GM20000 (cell line): ENCODE results near the gene GPR12.
"Not testable (repeated sequence)": the region's sequence is repeated elsewhere in the genome, so short reads cannot be mapped to it uniquely, and the experiment has no call there.

Experiments used
- DNase-seq: peaks from one replicate; pipeline ENCODE4 v3.0.0; 2012; ENCODE audit warnings: low spot score
- CTCF ChIP-seq: IDR thresholded peaks from 2 replicates; pipeline ENCODE4 v1.5.1; 2012; ENCODE audit warnings: mild to moderate bottlenecking, control low read depth; ENCODE audit errors: extremely low read depth, missing control alignments

GPR12 gene

GRCh38 chr13:26747706-26748105, 12.9 kb downstream of the GPR12 start:
- DNase-seq: no peak
- no peak for TF ChIP-seq CTCF

DNA sequence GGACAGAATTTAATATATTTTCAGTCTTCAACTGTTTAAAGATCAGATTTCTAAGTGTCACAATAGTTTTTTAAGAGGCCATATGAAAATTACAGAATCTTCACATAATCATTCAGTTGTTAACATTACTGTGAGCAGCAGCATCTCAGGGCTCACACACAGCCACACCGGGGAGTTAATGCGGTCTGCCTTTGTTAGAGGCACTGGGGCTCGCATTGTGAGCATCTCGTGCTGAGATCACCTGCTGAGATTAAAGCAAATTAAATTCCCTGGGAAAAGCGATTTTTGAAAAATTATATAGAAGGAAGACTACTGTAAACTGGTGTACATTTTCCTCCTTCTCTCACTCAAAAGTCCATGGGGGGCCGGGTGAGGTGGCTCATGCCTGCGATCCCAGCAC, 16.6 kb downstream of the GPR12 start:
- TF ChIP-seq CTCF: no peak

DNA sequence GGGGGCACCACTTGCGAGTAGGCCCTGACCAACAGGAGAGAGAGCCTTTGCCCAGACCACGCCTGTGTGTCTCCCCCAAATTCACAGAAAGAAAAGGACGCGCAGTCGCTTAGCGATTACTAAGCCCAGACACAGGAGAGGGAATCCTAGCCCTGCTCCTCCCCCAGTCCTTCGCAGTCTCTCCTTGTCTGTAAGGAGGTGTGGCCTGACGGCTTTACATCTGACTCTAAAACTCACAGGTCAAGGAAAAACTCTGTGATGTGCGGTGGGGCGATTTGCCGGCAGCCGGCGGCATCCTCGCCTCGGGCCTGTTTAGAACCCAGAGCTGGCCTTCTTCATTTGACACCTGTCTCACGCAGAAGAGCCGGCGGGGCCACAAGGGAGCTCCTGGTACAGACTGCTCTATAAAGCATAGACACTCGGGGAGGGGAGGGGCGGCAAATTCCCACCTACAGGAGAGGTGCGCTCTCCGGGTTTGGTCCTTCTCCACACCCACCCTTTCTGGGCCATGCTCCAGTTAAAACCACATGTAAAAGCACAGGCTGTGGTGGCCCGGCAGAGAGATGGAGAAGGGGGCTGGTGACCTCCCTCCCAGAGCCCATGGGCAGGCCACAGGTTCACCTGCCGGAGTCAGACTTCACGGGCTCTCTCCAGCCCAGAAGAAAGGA, 17.8 kb downstream of the GPR12 start:
- TF ChIP-seq CTCF: no peak
- no peak for DNase-seq

More for the DNA sequence above, 16.6 kb downstream of the GPR12 start:
- DNase-seq: no peak

- TF ChIP-seq CTCF: no peak
These were observed 24.9 kb downstream of the GPR12 start for GRCh38 chr13:26735677-26736076.

GRCh38 chr13:26727633-26728032, 33.0 kb downstream of the GPR12 start:
- TF ChIP-seq CTCF: no peak
- no peak for DNase-seq

More at GRCh38 chr13:26735677-26736076, 24.9 kb downstream of the GPR12 start:
- no peak for DNase-seq

DNA sequence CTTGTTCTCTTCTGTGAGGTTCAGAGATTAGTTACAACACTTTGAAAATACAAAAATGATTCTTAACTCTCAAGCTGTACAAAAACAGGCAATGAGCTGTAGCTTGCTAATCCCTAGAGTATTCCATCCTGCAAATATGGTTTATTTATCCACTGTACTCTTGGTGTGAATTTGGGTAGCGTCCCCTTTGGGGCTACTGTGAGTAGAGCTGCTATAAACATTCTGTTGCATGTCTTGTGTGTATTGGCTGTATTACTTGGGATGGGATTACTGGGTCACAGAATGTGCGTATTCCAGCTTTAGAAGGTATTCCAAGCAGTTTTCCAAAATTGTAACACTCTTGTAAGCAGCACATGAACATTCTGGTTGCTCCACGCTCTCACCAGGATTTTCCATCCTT, 33.5 kb downstream of the GPR12 start:
- no peak for TF ChIP-seq CTCF

DNA sequence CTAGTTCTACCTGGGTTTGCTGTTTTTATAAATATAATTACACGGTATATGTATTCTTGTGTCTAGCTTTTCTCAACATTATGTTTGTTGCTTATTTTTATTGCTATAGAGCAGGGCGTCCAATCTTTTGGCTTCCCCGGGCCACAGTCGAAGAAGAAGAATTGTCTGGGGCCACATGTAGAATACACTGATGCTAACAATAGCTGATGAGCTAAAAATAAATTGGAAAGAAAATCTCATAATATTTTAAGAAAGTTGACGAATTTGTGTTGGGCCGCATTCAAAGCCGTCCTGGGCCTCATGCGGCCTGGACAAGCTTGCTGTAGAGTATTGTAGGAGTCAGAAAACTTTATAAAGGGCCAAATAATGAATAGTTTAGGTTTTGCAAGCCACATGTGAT, 33.9 kb downstream of the GPR12 start:
- TF ChIP-seq CTCF: no peak
- no peak for DNase-seq

More for the DNA sequence above, 33.5 kb downstream of the GPR12 start:
- no peak for DNase-seq

DNA sequence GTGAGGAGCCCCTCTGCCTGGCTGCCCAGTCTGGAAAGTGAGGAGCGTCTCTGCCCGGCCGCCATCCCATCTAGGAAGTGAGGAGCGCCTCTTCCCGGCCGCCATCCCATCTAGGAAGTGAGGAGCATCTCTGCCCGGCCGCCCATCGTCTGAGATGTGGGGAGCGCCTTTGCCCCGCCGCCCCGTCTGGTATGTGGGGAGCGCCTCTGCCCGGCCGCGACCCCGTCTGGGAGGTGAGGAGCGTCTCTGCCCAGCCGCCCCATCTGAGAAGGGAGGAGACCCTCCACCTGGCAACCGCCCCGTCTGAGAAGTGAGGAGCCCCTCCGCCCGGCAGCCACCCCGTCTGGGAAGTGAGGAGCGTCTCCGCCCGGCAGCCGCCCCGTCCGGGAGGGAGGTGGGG, 37.0 kb downstream of the GPR12 start:
- not testable (repeated sequence) for DNase-seq
